HG03066 (cell line): ENCODE data around the gene PGBD5.
A peak's percentile ranks its signal among the peaks of the same experiment; 100 is the strongest.

Experiments
- ATAC-seq: cut with Tn5 transposase; IDR thresholded peaks from one replicate; pipeline ENCODE4 v1.9.1; 2021; ENCODE audit warnings: low read depth; ENCODE audit not compliant: unreplicated experiment

PGBD5 gene

DNA sequence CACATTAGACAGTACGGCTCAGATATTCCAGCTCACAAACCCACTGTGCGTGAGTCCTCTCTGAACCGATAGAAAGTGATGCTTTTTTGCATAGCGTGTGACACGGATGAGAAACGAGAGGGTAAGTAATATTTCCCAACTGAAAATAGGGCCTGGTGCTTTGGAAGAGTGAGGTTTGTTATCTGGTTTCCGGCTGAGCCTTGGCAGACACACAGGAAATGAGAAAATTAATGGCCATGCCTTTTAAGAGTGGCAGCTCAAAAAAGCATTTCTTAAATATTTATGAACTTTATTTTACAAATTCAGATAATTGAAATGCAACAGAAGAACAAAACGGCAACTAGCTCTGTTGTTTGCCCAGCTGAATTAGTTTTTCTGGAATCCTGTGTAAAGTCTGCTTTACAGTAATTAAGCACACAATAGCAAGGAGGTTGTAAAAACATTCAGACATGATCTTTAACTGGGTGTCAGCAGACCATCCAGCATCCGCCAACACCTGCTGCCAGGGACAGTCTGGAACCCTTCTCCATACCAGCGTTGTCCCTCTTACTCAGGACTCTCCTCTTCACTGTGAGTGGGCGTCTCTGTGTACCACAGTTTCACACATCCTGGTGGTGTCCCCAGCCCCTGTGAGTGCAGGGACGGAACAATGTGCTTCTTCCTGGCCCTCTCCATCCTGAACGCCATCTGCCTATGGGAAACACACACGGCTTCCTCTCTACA, 155.4 kb downstream of the PGBD5 start:
- peak; percentile 55 for ATAC-seq

DNA sequence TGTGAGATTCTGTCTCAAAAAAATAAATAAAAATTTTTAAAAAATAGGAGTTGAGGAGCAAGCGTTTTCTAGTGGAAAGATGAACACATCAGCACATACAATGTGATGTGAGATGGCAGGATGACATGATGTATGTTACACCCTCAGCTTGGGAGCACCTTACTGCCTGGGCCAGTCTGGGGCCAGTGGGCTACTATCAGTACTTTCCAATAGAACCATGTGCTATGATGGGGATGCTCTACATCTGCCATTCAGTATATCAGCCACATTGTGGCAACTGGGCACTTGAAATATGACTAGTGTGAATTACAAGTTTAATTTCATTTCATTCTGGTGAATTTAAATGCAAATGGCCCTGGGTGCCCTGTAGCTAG, 156.0 kb downstream of the PGBD5 start:
- ATAC-seq = peak; percentile 11

DNA sequence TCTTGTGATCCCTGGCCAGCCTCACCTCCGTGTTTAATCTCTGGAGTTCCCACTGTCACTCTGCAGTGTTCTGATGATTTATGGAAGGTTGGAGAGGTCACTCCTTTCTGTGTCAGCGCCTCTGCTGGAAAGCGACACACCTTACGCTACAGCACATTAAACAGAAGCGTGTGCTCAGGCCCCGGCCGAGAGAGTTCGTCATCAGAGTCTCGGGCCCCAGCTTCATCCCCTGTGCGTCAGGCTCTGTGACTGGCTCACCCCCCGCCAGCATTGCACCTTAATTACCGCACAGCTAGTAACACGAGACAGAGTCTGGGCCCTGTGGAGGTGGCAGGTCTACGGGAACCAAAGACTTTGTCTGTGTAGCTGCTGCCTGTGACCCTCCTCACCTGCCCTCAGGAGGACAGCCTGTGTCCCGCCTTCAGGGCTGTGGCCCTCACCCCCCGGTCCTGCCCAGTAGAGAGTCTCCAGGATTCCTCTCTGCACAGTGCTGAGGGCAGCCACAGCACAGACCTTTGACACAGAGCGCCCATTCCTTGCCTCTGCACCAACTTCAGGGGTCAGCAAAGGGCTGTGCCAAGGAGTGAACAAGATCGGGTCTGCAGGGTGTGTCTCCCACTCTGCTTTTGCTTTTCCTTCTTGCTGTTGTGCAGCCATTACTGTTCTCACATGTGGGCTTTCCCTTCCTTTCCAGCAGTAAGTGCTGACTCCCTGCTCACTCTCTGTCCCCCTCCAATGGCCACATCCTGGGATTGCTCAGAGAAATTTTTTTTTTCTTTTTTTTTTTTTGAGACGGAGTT, 157.6 kb downstream of the PGBD5 start:
- no peak for ATAC-seq

DNA sequence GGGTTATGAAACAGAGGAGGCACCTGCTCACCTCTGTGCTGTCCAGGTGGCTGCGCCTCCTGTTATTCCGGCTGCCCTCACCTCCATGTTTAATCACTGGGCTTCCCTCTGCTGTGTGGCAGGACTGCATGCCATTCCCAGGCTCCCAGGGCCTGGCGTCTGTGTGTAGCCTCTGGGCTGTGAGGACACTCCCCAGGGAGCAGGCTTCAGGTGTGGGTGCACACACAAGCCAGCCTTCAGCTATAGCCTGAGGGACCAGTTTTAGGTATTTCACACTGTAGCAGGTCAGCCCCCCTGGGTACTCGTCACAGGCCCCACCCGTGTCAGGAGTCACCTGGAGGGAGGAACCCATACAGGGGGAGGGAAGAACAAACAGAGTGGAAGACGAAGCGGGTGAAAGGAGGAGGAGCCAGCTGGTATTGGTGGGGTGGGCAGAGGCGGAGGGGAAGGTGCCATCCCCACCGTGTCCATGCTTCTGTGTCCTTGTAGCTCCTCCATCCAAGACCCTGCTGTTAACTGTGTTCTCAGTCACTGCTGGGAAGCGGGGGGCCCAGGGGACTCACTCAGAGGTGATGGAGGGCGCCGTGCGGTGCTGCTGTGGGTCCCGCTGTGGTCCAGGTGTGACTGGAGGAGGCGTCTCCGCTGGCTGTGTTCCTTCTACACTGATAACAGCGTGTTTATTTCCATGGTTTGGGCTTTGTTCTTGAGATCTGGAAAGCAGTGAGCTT, 158.6 kb downstream of the PGBD5 start:
- ATAC-seq = no peak

DNA sequence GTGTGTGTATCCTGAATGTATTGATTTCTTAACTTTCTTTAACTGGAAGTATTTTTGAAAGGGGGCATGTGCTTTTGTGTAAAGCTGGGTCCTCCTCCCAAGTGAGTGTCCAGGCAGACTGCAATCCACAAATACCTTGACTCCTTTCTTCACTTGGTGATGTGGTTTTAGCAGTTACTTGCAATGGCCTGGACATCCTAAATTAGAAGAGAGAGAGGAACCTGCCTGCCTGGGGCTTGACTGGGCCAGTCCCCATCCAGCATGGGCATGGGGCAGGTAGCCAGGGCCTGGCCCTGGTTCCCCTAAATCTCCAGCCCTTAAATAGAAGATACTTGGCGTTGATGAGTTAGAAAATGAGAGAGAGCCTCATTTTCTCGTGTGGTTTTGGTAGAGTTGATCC, 159.7 kb downstream of the PGBD5 start:
- no peak for ATAC-seq

DNA sequence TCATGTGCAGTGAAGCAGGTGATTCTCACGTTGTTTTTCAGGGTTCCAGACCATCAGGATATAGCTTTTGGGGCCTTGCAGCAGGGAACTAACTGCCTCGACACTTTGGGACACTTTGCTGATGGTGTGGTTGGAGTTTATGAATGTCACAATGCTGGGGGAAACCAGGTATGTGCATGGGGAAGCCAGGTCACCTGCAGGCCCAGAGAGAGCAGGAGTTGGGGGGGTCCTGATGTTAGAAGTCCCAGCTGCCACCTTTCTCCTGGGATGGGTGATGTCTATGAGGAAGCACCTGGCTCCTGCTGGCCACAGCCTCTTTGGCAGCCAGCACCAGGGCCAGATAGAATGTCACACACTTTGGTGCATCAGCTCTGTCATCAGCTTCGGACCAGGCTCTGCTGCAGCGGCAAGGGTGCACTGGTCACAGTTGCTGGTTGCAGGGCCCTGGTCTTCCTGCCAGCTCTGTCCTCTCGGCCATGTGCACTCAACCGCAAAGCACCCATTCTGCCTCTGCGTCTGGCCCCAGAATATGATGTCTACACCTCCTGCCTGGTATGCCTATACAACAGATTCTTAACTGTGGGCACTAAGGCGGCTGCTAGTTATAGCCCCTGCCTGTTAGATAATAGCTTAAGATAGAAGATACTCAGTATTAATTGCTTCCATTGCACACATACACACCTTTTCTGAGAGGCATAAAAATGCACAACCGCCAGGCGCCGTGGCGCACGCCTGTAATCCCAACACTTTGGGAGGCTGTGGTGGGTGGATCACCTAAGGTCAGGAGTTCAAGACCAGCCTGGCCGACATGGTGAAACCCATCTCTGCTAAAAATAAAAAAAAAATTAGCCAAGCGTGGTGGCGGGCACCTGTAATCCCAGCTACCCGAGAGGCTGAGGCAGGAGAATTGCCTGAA, 160.7 kb downstream of the PGBD5 start:
- no peak for ATAC-seq
